Activated CD4-positive, alpha-beta T cell treated with anti-CD3 and anti-CD28 coated beads, Interleukin-2, amount 10 ng/mL, durations not matched to agents 24 days and 14 days (primary cell): ENCODE data around the gene RPTOR. TPM values are rescaled to one million over a fixed set of nuclear protein-coding genes. Genes with fewer than 3 reads are reported as not detected.
"Not testable (repeated sequence)": the region's sequence is repeated elsewhere in the genome, so short reads cannot be mapped to it uniquely, and the experiment has no call there.

Experiments
- DNase-seq: peaks from one replicate; pipeline ENCODE4 v3.0.0; 2022
- H3K27ac Mint-ChIP-seq: one replicate; pipeline ENCODE4 v1.8.0; 2022; ENCODE audit warnings: mild to moderate bottlenecking, mixed read lengths
- H3K27me3 Mint-ChIP-seq: one replicate; pipeline ENCODE4 v1.8.0; 2022; ENCODE audit warnings: mixed read lengths
- H3K36me3 Mint-ChIP-seq: one replicate; pipeline ENCODE4 v1.8.0; 2022; ENCODE audit warnings: low read depth, mild to moderate bottlenecking, mixed read lengths
- H3K4me1 Mint-ChIP-seq: one replicate; pipeline ENCODE4 v1.8.0; 2021; ENCODE audit warnings: mixed read lengths
- H3K4me3 Mint-ChIP-seq: one replicate; pipeline ENCODE4 v1.8.0; 2022; ENCODE audit warnings: mild to moderate bottlenecking, moderate library complexity, mixed read lengths
- H3K9me3 Mint-ChIP-seq: one replicate; pipeline ENCODE4 v1.8.0; 2021; ENCODE audit warnings: mixed read lengths
- intact Hi-C: fragments of 100-400 bp; cut with micrococcal nuclease; formaldehyde crosslinking; loops from one replicate; pipeline ENCODE4 v1.15.1; 2023
- total RNA-seq: library from RNA; stranded (reverse); gene quantifications from 2 replicates; pipeline ENCODE4 v1.2.3, GENCODE V29; 2022

Gene RPTOR
- total RNA-seq, 1 donor from 2014 or later = 67.2 TPM

- no peaks in the 10 kb centered on the region for H3K9me3 Mint-ChIP-seq
- peaks cover 8% of the 10 kb centered on the region for H3K36me3 Mint-ChIP-seq
- no peaks in the 10 kb centered on the region for H3K27me3 Mint-ChIP-seq
Measured at GRCh38 chr17:80577876-80578570, 33.4 kb downstream of the RPTOR start.

DNA sequence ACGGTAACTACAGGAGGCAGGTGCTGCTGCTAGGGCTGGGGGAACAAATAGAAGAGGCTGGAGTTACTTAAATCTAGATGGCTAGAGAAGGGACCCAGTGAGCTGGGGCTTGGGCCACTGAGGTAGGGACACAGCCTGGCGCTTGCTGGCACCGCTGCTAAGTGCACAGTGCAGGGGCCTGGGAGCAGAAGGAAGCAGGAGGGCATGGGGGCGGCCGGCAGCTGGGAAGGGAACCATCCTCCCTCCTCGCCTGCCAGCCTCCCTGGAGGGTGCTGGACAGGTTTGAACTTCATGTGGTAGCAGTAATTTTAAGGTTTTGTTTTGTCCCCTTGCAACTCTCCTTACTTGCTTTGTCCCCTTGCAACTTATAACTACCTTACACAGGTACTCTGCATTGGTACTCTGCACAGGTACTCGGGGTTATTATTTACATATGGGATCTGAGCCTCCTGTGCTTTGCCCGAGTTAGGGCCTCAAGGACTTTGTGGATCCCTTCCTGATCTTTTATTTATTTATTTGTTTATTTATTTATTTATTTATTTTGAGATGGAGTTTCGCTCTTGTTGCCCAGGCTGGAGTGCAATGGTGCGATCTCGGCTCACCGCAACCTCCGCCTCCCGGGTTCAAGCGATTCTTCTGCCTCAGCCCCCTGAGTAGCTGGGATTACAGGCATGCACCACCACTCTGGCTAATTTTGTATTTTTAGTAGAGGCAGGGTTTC is 34.2 kb downstream of the RPTOR start:
- not testable (repeated sequence) for H3K9me3 Mint-ChIP-seq, H3K27ac Mint-ChIP-seq, H3K36me3 Mint-ChIP-seq, H3K27me3 Mint-ChIP-seq, DNase-seq, H3K4me3 Mint-ChIP-seq
- intact Hi-C loops = loop anchor here (5.0 to 10.0 kb wide), 2 partner anchors 104 to 323 kb away; partner anchors contain the start of gene NPTX1
- peaks cover 37% of the 10 kb centered on the region for H3K4me1 Mint-ChIP-seq

More at GRCh38 chr17:80577876-80578570, 33.4 kb downstream of the RPTOR start:
- H3K4me3 Mint-ChIP-seq = no peak overlapping the region
- no peak for DNase-seq
- H3K4me1 Mint-ChIP-seq = peaks cover 35% of the 10 kb centered on the region
- intact Hi-C loops = loop anchor here (5.0 to 10.0 kb wide), 2 partner anchors 103 to 324 kb away; partner anchors contain the start of gene NPTX1
- no peak overlapping the region for H3K27ac Mint-ChIP-seq

GRCh38 chr17:80582165-80582564 is 37.5 kb downstream of the RPTOR start:
- H3K27ac Mint-ChIP-seq = no peak overlapping the region
- no peak overlapping the region for H3K4me3 Mint-ChIP-seq
- peaks cover 45% of the 10 kb centered on the region for H3K4me1 Mint-ChIP-seq
- no peaks in the 10 kb centered on the region for H3K27me3 Mint-ChIP-seq
- intact Hi-C loops = no loop called here
- no peak for DNase-seq
- no peaks in the 10 kb centered on the region for H3K9me3 Mint-ChIP-seq
- H3K36me3 Mint-ChIP-seq = peaks cover 15% of the 10 kb centered on the region

DNA sequence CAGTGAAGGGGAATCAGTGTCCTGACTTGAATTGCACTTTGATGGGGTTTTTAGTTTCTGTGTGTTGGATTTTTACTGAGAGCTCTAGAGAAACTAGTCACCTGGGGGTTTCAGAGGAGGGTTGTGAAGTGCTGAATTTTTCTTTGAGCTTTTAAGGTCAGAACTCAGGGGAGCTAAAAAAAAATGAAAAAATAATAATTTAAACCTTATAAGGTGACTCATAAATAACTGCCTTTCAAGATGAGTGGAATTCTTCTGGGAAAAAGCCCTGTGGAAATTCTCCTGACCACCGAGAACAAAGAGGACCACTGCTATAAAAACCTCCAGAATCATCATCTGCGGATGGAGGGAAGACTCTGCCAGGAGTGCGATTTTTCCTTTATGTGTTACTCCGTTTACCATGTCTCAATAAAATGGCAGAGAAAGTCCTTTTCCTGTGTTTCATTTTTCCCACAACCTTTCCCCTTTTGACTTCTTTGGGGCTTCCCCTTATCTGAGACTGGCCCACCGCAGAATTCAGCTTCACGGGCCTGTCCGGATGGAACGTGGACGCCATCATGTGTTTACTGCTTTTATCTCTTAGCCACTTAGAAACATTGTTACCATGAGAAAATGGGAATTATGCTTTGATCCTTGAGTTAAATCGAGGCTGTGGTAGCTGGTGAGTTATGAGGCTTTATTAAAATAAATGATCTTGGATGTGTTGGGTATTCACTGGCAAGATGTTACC is 39.7 kb downstream of the RPTOR start:
- Mint-ChIP-seq H3K27me3 (no peaks in the 10 kb centered on the region), H3K9me3 (no peaks in the 10 kb centered on the region), H3K4me3 (no peak overlapping the region), H3K27ac (peak overlapping the region; percentile 29), H3K4me1 (peaks cover 37% of the 10 kb centered on the region), H3K36me3 (peaks cover 14% of the 10 kb centered on the region)
- DNase-seq = no peak
- intact Hi-C loops = no loop called here

GRCh38 chr17:80585890-80586845 is 41.5 kb downstream of the RPTOR start:
- H3K9me3 Mint-ChIP-seq = no peaks in the 10 kb centered on the region
- peak overlapping the region; percentile 61 for H3K4me3 Mint-ChIP-seq
- no peaks in the 10 kb centered on the region for H3K27me3 Mint-ChIP-seq
- DNase-seq = no peak
- intact Hi-C loops = no loop called here
- H3K36me3 Mint-ChIP-seq = peaks cover 11% of the 10 kb centered on the region
- H3K4me1 Mint-ChIP-seq = peaks cover 40% of the 10 kb centered on the region
- peak overlapping the region; percentile 87 for H3K27ac Mint-ChIP-seq

DNA sequence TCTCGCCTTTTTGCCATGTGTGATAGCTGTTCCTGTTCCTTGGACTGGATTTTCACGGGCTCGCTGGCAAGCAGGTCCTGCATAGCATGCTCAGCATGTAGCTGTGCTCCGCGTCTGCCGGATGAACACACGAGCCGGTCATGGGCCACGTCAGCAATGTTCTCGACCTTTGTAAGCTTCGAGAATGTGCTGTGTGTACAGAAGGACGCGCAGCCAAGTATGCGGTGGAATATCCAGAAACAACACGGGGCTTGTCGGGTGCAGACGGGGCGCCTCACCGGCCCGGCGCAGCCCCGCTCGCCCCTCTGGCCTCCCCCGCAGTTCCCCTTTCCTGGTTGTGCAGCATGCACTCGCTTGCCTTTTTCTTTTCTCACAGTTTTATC is 42.2 kb downstream of the RPTOR start:
- peak overlapping the region; percentile 61 for H3K4me3 Mint-ChIP-seq
- H3K27me3 Mint-ChIP-seq = no peaks in the 10 kb centered on the region
- no peaks in the 10 kb centered on the region for H3K9me3 Mint-ChIP-seq
- peaks cover 45% of the 10 kb centered on the region for H3K4me1 Mint-ChIP-seq
- no peak for DNase-seq
- H3K27ac Mint-ChIP-seq = peak overlapping the region; percentile 87
- intact Hi-C loops = no loop called here
- H3K36me3 Mint-ChIP-seq = peaks cover 11% of the 10 kb centered on the region

GRCh38 chr17:80588702-80589383 is 44.2 kb downstream of the RPTOR start:
- Mint-ChIP-seq H3K27ac (no peak overlapping the region), H3K4me1 (peaks cover 45% of the 10 kb centered on the region), H3K36me3 (peaks cover 7% of the 10 kb centered on the region), H3K27me3 (no peaks in the 10 kb centered on the region), H3K4me3 (no peak overlapping the region), H3K9me3 (no peaks in the 10 kb centered on the region)
- DNase-seq = no peak
- intact Hi-C loops = no loop called here

DNA sequence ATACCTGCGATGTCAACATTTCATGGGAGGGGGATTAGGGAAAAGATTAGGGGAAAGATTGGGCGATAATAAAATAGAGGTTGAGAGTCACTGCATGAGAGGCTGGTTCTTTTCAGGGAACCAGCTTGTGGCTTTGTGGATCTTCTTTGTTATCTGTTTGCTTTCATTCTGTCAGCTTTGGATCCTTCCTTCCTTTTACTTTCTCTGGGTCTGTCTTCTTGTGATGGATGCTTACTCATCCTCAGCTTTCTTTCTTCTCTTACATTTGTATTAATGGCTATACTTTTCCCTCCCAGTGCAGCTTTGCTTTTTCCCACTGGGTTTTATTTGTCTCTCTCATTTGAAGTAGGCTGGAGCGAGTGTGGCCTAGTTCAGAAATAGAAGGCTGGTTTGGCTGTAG is 47.1 kb downstream of the RPTOR start:
- no peaks in the 10 kb centered on the region for H3K27me3 Mint-ChIP-seq
- intact Hi-C loops = loop anchor here (2.0 to 10.0 kb wide), 2 partner anchors 13 to 243 kb away; no protein-coding TSS in a partner anchor
- peak overlapping the region; percentile 62 for H3K27ac Mint-ChIP-seq
- H3K9me3 Mint-ChIP-seq = no peaks in the 10 kb centered on the region
- no peaks in the 10 kb centered on the region for H3K36me3 Mint-ChIP-seq
- no peak for DNase-seq
- peak overlapping the region; percentile 50 for H3K4me3 Mint-ChIP-seq
- peaks cover 48% of the 10 kb centered on the region for H3K4me1 Mint-ChIP-seq

DNA sequence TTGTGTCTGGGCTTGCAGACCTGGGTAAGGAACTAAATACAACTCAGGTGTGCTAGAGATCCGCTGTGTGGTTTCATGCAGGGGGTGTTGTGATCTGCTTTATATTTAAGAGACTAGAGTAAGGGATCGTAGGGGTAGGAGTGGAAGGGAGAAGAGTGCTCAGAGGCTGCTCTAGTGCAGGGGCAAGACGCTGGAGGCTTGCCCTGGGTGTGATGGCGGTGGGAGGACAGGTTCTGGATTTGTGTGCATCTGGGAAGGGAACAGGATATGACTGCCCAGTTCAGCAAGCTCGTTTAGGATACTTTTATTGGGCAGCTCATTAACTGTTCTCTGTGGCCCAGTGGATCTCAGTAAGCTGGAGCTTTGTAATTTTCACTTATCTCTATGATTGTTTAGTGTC is 47.6 kb downstream of the RPTOR start:
- no peak for DNase-seq
- Mint-ChIP-seq H3K36me3 (peaks cover 3% of the 10 kb centered on the region), H3K27me3 (no peaks in the 10 kb centered on the region), H3K4me1 (peaks cover 49% of the 10 kb centered on the region), H3K9me3 (no peaks in the 10 kb centered on the region), H3K27ac (peak overlapping the region; percentile 62), H3K4me3 (peak overlapping the region; percentile 14)
- intact Hi-C loops = loop anchor here (10.0 kb wide), 1 partner anchor 243 kb away; no protein-coding TSS in a partner anchor

- Mint-ChIP-seq H3K27me3 (no peaks in the 10 kb centered on the region), H3K36me3 (peaks cover 7% of the 10 kb centered on the region), H3K4me1 (peaks cover 58% of the 10 kb centered on the region), H3K4me3 (no peak overlapping the region), H3K9me3 (no peaks in the 10 kb centered on the region), H3K27ac (no peak overlapping the region)
- intact Hi-C loops = loop anchor here (10.0 kb wide), 1 partner anchor 242 kb away; no protein-coding TSS in a partner anchor
- no peak for DNase-seq
Measured at GRCh38 chr17:80593181-80593580, 48.5 kb downstream of the RPTOR start.

DNA sequence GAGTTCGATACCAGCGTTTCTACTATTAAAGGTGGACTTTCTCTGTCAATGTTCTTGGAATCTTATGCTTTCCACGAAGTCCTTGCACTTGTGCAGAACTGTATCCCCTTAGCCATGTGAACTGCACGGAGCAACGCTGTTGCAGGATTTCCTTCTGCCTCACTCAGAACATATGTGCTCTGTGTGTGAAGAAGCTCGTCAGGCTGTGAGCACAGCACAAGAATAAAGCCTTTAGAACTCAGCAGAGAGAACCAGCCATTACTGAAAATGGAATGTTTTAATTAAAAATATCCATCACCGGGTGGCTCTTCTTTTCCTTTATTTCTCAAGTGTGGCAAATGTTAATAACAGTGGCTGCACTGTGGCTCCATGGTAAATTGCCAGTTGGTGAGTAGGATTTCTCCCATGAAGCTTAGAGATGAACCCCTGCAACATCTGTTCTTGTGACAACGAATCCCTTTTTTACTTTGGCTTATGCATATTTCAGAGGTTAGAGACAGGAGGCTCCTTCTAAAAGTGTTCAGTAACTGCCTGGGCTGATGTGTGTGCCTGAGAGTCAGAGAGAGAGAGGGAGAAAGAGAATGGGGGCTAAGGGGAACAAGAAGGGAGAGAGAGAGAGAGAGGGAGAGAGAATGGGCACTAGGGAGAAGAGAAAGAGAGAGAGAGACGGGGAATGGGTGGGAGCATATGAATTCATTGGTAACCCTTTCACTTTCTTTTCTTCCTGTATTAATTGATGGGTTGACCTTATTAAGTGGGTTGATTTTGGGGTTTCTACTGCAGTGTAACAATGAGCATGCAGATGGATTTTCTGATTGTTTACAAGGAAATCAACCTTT is 50.0 kb downstream of the RPTOR start:
- peaks cover 7% of the 10 kb centered on the region for H3K36me3 Mint-ChIP-seq
- peak overlapping the region; percentile 15 for H3K4me3 Mint-ChIP-seq
- no peak for DNase-seq
- H3K27me3 Mint-ChIP-seq = no peaks in the 10 kb centered on the region
- peaks cover 67% of the 10 kb centered on the region for H3K4me1 Mint-ChIP-seq
- peak overlapping the region; percentile 14 for H3K27ac Mint-ChIP-seq
- no peaks in the 10 kb centered on the region for H3K9me3 Mint-ChIP-seq
- intact Hi-C loops = loop anchor here (10.0 kb wide), 1 partner anchor 240 kb away; no protein-coding TSS in a partner anchor
